ENCODE measurements around the gene GALNT13.

GALNT13 gene

DNA sequence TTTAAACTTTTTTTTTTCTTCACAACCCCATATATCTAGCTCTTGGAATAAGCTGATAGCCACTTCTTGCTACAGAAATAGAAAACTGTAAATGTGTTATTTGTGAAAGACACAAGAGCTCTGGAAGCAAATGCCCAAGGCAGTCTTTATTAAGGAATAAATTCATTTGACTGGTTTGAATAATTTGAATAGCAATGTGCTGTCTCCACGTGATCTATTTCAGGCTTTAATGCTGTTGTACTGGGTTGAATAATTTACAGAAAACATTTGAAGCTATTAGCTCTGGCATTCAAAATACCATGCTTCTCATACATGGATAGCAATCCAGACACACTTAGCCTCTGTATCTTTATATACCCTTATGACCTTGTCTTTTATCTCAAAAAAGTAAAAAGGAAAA lies 460.1 kb downstream of the GALNT13 start:
- no peak for DNase-seq

DNA sequence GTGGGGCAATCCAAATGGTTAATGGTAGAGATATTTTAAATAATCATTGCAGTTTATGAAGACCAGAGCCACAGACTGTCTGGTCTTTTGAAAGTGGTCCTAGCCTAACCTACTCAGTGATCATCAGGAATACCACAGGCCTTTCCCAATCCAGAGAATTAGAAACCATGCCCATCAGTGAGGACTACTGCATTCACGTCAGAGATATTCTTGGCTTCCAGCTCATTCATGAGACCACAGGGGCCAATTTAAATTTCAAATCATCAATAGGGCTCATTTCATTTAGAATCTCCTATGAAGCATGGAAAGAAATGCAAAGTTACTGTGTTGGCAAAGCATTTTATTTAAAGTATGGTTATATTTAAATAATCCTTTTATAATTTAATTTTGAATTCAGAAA lies 464.5 kb downstream of the GALNT13 start:
- DNase-seq, result no peak

DNA sequence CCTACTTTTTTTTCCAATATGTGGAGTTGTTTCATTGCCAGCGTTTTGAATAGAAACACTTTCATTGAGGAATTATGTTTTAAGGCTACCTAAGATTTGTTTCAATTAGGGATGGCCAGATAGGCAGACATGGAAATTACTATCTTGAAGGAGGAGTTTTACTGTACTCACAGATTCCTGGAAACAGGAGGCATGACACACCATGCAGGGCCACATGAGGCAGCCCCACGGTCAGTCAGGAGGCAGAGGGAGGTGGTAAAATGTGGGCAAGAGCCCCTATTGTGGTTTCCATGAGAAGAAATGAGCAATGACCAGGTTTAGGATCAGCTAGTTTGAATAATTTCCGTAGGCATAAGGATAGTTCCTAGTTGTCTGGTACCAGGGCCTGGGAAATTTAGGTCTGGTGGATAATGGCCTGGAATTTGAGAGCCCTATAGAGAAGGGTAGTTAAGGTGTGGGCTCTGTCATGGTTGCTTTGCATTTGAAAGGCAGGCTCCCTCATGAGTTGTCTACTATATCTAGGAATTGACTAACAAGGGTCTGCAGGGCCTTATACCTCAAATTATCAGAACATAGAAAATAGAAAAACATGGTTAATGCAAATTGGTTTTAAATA lies 466.7 kb downstream of the GALNT13 start:
- no peak for DNase-seq

DNA sequence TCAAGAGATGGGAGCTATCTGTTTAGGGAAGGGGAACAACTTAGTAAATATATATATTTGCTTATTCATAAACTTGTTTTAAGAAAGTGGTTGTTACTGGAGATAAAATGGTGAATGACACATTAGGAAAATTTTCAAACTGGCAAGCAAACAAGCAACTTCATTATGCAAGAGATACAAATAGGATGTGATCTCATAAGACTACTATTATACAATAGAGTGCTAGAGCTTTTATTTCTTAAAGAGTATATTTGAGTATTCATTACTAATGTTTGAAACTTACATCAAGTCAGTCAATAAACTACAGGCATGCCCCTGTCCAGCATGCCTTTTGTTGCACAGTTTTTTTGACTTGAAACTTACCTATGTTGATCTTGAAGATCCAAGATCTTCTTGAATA lies 471.6 kb downstream of the GALNT13 start:
- no peak for DNase-seq

DNA sequence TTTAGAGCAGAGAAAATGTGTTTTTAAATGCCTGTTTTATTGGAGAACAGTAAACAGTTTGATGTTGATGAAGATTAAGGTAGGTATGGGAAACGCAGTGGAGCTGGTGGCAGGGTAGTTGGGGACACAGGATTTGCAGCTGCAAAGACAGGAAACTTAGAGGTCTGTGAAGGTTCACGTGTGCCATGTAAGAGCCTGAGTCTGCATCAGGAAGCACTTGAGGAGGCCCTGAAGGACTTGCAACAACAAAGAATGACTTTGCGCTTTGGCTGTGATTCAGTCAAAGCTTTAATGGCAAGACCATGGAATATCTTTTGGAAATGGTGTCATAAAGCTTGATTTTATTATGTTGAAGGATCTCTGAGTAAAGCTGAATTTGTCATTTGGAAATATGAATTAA lies 479.2 kb downstream of the GALNT13 start:
- DNase-seq, result no peak

DNA sequence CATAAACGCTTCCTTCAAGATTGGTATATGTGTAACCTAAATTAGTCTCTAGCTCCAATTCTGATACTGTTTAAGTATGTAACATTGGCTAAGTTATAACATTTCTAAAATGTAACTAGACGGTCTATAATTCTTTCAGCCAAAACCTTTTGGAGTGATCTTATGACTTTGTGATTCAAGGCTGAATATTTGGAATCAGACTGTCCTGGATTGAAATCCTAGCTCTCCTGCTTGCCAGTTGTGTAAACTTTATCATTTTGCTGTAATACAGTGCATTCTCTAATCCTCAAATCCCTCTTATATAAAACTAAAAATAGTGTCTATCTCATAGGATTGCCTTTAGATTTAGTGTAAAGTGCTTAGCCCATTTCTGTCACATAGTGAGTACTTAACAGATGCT lies 489.6 kb downstream of the GALNT13 start:
- DNase-seq, result no peak

DNA sequence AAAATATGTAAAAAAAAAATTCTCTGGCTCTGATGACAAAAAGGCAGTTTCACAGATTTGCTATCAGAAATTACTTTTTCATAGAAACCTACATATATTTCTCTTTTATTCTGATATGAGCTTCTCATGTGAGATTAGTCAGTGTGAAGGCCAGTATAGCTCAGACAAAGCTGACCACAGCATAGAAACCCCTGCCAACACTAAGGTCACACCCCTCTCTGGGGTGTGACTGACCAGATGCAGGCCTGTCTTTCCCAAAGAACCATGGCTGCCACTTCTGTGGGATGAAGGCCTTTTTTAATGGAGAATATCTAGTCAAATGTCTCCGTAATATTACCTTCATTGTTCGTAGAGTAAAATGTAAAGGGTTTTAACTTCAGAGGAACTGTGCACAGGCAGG lies 496.4 kb downstream of the GALNT13 start:
- DNase-seq, result no peak

DNA sequence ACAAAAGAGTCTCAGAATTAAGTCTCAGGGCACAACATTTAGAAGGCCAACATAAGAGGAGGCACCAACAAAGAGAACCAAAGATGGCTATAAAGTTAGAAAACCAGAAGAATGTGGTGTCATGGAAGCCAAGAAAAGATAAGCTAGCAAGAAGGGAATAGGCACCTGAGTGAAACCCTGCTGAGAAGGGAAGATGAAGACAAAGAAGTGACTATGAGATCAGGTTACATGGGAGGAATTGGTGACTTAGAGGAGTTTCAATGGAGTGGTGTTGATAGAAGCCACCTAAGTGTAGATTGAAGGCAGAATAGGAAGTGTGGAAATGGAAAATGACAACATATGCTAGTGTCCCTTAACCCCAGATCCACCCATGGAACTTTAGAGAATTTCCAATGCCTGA lies 499.2 kb downstream of the GALNT13 start:
- DNase-seq, result no peak

DNA sequence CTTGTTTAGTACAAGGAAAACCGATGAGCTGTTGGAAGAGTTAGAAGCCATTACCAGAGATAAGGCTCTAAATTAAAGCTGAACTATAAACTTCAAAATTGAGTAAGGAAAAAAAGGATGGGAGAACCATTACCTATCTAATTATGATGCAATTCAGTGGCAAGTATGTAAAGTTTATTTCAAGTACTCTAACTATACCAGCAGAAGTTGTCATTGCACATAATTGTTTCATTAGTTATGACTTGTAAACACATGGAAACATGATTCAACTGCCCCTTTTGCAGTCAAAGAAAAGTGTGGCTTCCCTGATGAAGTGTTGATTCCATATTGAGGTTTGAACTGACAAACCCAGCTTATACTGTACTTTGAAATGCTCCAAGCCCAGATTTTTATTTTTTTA lies 502.7 kb downstream of the GALNT13 start:
- no peak for DNase-seq

DNA sequence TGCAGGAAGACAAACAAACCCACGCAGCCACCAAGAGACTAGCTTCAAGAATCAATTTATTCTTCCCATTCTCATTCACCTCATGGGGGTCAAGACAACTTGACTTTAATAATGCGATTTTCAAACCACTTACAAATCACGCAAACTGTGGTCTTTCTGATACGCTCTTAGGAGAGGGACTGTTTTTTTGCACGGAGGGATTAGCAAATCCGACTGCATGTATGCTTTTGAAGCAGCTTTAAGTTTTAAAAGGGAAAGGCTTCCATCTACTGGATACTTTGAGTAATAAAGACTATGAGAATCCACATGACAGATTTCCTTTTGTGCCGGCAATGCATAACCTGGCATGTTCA lies 503.8 kb downstream of the GALNT13 start:
- peak; percentile 90 for DNase-seq

DNA sequence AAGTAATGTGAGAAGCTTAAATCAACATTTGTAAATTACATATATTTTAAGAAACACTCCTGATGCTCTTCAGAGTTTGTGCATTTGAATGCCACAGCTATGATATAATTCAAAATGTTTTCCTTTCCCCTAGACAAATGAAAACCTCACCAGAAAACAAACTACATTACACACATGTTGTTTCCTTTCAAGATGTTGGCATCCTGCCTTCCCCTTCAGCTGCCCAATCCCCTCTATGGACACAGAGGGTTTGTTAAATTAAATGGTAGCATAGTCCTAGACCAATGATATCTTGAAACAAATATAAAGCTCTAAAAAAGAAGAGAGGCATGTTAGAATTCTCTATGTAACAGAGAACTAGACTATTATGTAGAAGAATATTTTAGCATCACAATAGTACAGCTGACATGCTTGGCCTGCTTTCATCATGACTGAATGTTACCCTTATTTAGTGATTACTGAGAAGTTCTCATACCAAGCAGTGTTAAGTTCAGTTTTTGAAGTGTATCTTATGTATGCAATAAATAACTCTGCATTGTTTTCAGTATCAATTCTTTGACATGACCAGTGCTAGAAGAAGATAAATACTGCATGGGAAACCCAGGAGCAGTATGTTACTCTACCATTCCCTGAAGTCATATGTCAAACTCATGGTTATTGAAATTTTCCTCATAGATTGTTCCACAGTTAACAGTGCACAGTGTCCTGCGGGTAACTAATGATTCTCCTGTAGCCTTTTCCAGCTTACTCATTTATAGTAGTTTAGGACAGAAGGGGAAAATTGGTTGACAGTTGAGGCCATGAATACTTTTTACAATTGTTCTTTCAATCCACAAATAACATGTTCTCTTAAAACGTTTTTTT lies 510.4 kb downstream of the GALNT13 start:
- DNase-seq, result no peak

DNA sequence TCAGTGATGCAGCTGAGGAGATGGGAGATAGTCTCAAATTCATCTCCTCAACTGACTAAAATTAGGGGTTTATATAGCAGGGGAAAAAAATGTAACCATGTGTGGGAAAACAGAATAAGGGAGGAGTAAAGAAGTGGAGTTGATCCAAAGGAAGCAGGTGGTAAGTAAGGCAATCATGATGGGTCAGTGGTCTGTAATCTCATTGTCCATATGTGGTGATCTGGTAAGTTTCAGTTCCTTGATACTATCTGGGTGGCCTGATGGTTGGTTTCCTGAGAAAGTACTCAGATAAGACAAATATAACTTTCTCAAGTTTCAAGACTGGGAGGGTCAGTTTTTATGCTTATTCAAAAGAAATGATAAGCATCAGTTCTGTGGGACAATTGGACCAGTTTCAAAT lies 514.5 kb downstream of the GALNT13 start:
- no peak for DNase-seq

DNA sequence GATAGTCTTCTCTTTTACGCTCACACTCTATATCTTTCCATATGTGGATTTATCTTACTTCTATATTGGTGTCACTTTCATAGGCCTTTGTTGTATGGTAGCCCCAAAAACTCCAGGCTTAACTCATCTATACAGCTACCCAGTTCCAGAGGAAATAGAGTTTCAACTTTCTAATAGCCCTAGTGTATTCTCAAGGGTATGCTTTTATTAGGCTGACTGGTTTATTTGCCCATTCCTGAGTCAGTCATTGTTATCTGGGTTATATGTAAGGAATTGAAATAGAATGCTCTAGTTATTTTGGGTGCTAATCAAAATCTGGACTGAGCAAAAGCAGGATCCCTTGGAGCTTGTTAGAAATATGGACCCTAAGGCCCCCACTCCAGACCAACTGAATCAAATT lies 519.3 kb downstream of the GALNT13 start:
- DNase-seq, result no peak

DNA sequence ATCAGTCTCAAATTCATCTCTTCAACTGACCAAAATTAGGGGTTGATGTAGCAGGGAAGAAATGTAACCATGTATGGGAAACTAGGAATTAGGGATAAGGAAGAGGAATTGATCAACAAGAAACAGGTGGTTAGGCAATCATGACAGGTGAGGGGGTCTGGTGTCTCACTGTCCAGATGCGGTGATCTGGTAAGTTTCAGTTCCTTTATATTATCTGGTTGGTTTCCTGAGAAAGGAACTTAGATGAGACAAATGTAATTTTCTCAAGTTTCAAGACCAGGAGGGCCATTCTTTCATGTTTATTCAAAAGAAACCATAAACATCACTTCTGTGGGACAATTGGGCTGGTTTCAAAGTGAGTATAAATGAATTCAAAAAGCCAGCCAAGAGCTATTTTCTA lies 520.5 kb downstream of the GALNT13 start:
- no peak for DNase-seq

DNA sequence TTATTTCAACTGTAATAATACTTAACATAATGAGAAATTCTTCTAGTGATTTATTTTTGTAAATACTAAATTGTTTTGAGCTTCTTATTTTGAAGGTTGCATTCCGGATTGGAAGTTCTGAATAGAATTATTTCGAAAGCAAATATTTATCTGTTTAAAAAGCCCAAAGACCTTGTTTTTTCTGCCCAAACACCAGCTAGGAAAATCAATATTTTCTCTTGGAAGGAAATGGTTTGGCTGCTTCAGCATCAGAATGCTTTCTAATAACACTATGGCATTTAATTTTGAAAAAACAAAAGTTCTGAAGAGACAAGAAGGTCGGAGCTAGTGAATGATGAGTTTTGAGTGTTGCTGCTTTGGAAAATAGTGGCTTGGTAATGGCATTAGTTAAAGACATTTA lies 522.9 kb downstream of the GALNT13 start:
- DNase-seq, result no peak

DNA sequence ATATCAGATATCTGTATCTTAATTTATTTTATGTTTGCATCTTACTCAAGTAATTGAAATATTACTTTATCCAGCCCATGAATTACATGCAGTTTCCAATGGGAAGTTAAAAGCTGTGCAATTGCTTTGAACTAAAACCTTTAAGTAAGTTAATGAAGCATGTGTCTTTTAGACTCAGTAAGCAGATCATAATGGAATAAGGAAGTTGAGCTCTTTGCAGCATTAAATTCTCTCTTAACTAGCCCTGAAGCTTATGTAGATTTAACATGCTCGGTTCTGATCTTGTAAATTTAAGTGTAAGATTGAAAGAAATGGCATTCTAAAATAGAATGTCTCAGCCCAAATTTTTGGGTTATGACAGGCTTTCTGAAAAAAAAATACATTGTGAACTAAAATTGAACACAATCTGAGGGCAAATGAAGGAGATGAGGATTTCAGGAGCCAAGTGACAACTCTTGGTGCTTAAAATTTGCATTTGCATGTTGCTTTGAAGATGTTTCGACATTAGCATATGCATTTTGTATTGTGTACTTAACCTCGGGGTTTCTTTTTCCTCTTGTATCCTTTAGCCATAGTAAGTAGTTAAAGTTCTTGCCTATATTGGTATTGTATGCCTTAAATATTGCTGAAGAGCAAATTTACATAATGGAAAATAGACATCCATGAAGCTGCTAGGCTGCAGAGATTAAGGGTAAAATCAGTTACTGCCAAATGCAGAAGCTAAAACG lies 529.0 kb downstream of the GALNT13 start:
- no peak for DNase-seq

DNA sequence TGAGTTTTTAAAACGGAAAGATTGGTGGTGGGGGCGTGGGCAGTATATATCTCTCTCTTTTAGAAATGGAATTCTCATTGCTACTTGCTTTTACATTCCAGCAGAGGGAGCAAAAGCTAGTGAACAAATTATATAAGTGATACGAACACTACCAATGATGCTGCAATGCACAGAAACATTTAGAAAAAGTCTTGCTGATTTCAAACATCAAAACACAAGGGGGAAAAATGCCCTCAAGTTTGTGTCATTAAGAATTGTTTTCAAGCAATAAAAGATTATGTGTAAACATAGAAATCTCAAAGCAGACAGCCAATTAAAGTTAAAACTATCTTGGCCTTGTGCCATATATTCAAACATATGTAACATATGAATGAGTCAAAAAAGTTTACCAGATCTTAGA lies 530.5 kb downstream of the GALNT13 start:
- DNase-seq, result peak; percentile 55

DNA sequence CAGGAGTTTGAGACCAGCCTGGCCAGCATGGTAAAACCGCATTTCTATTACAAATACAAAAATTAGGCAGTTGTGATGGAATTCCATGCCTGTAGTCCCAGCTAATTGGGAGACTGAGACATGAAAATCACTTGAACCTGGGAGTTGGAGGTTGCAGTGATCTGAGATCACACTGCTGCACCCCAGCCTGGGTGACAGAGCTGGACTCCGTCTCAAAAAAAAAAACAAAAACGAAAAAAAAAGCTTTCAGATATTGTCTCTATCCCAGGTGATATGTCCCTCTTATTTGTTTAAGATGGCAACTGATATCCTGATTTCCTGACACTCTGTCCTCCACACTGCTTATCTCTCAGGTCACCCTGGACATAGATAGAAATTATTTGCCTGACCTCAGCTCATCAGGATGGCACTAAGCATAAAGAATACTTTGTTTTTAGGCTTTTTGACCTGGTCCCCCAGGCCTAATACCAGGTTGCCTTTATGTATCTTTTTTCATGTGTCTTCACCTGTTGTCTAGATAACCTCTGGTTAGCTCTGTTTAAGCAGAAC lies 531.6 kb downstream of the GALNT13 start:
- no peak for DNase-seq

DNA sequence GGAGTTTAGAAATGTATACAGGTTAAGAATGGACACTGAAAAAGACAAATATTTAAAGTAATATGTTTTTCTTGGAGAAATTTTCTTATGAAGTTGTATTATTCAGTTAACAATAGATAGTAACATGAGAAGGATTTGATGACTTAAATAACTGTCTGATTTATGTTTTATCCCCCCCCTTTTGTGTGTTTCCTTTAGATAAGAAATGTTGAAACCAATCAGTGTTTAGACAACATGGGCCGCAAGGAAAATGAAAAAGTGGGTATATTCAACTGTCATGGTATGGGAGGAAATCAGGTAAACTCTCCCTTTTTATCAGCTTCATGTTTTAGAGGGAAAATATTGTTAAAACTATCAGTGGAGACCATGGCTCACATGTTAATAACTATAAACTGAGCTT lies 537.1 kb downstream of the GALNT13 start:
- DNase-seq, result no peak

DNA sequence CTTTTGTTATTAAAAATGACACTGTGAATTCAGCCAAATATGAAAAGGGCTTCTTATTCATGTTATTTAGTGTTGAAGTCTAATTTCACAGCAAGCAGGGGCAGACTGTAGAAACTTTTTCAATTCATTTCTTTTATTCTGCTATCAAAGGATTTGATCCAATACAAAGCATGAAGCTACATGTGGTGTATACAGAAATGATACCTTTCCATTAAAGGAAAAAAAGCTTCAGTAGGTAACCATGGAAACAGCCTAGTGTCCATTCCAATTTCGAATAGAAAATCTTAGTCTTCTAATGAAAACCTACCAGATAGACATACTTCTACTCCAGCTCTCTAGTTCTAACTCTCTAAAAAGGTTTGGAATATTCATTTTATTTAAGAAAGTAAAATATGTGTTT lies 550.5 kb downstream of the GALNT13 start:
- no peak for DNase-seq

DNA sequence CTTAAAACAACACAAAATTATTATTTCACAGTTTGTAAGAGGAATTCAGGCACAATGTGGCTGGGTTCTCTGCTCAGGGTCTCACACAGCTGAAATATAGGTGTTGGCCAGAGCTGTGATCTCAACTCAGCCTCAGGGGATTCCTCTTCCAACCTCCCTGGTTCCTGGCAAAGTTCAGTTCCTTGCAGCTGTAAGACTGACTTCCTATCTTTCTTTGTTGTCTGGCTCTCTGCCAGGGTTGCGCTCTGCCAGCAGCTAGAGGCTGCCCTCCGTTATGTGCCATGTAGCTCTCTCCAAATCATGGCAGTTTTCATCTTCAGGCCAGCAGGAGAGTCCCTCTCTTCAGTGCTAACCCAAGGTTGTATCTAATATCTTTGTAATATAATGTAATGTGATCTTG lies 554.3 kb downstream of the GALNT13 start:
- DNase-seq, result no peak

DNA sequence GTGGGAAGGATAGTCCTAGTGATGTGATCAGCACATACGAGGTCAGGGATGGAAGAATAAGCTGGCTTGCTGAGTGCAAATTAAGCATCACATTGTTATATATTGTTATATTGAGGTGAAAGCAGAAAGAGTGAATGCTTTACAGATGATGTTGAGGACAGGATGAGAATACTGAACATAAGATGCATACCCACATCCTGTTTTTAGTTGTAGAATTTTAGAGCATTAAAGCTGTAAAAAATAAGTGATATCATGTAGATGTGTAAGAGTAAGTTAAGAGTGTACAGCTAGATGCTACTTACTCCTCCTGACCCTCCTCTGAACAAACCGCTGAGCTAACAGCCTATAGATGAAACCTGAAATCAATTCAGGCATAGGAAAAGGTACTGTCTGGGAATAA lies 555.7 kb downstream of the GALNT13 start:
- DNase-seq, result no peak

DNA sequence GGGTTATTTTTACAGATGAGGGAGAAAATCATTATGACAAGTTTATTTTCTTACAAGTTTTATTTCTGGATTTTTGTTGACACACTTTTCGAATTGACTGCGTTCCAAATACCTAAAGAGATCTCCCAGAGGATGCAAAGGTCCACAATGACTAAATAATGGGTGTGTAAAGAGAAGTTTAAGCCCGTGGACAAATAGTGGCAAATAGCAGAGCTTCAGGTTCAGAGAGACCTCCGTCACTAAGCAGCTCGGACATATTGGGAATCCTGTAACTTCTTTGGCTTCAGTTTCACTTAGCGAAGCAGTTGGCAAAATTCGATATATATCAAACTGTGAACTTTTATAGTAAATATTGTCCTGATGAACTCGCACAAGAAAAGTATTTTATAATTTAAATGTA lies 556.3 kb downstream of the GALNT13 start:
- no peak for DNase-seq

DNA sequence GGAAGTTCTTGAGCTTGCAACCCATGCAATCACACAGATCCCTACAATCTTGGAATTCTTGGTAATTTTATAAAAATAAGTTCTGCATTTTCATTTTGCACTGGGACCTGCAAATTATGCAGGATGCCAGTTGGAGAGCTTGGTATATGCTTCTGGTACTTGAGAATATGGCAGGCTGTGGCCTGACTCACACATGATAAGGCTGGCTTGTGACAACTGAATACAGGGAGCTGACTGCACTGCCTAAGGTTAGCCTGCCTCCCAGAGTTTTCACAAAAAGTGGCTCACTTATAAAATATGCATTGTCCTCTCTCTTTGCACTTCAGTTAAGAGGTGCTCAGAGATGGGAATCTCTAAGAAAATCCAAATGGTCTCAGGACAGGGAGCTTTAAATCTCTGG lies 561.3 kb downstream of the GALNT13 start:
- DNase-seq, result no peak
